HG03135 (cell line): ENCODE measurements around the gene BTNL8.

Experiments
- ATAC-seq: cut with Tn5 transposase; IDR thresholded peaks from one replicate; pipeline ENCODE4 v1.9.1; 2021; ENCODE audit warnings: mild to moderate bottlenecking, moderate library complexity; ENCODE audit not compliant: unreplicated experiment

BTNL8 gene

GRCh38 chr5:180898621-180899246 is at the start of gene BTNL8:
TSS of gene BTNL8 (plus strand) at chr5:180899159. CDS start at chr5:180899311, 152 bp downstream.
- ATAC-seq, result no peak

- ATAC-seq, result no peak
Measured at GRCh38 chr5:180849827-180850226, 49.1 kb upstream of the BTNL8 start.

- no peak for ATAC-seq
Measured at GRCh38 chr5:180850434-180851078, 48.4 kb upstream of the BTNL8 start.

- ATAC-seq, result no peak
Measured at GRCh38 chr5:180852495-180852894, 46.5 kb upstream of the BTNL8 start.

GRCh38 chr5:180853121-180853847 is 45.7 kb upstream of the BTNL8 start:
- no peak for ATAC-seq

- ATAC-seq, result no peak
Measured at GRCh38 chr5:180853848-180854176, 45.1 kb upstream of the BTNL8 start.

- no peak for ATAC-seq
Measured at GRCh38 chr5:180858586-180858985, 40.4 kb upstream of the BTNL8 start.

- peak; percentile 56 for ATAC-seq
Measured at GRCh38 chr5:180860273-180860886, 38.6 kb upstream of the BTNL8 start.

GRCh38 chr5:180860887-180861822 is 37.8 kb upstream of the BTNL8 start, which contains the start of gene ZFP62:
TSS of gene ZFP62 (minus strand) at chr5:180861276. CDS start at chr5:180861219, 57 bp downstream.
- peak; percentile 90 for ATAC-seq

- ATAC-seq, result no peak
Measured at GRCh38 chr5:180862645-180863044, 36.3 kb upstream of the BTNL8 start.

GRCh38 chr5:180865981-180866695 is 32.8 kb upstream of the BTNL8 start:
- ATAC-seq, result no peak

- no peak for ATAC-seq
Measured at GRCh38 chr5:180866985-180867384, 32.0 kb upstream of the BTNL8 start.

GRCh38 chr5:180868960-180869359 is 30.0 kb upstream of the BTNL8 start:
- peak; percentile 52 for ATAC-seq

GRCh38 chr5:180869587-180869986 is 29.4 kb upstream of the BTNL8 start:
- no peak for ATAC-seq

- no peak for ATAC-seq
Measured at GRCh38 chr5:180870276-180871068, 28.5 kb upstream of the BTNL8 start.

GRCh38 chr5:180872419-180872818 is 26.5 kb upstream of the BTNL8 start:
- no peak for ATAC-seq

- no peak for ATAC-seq
Measured at GRCh38 chr5:180873615-180874520, 25.1 kb upstream of the BTNL8 start.
